K562 (cell line): ENCODE measurements around the gene DIPK1A.

Experiments
- CHD2 ChIP-seq: IDR thresholded peaks from 2 replicates; pipeline ENCODE4 v1.6.1; 2011; ENCODE audit warnings: low read depth, low read length
- FOS ChIP-seq: IDR thresholded peaks from 3 replicates; pipeline ENCODE4 v1.6.1; 2011; ENCODE audit not compliant: insufficient read length; ENCODE audit errors: extremely low read depth
- FOXM1 ChIP-seq, 2 experiments: fragments of 450-650 bp in 1 of 2; sonication (generic) in 1 of 2; formaldehyde crosslinking in 1 of 2; IDR thresholded peaks; 2 replicates each; pipeline versions ENCODE4 v1.6.1 to v1.9.0; 2017 to 2022; ENCODE audit warnings: low read depth in 2 of 2, mild to moderate bottlenecking in 2 of 2, missing genetic modification reagents in 1 of 2, moderate library complexity in 1 of 2
- HDGF ChIP-seq: fragments of 450-650 bp; IDR thresholded peaks from 2 replicates; pipeline ENCODE4 v1.6.1; 2016
- NFE2 ChIP-seq: IDR thresholded peaks from 2 replicates; pipeline ENCODE4 v1.6.1; 2014; ENCODE audit warnings: antibody characterized with exemption, low read depth
- SMAD3 ChIP-seq: fragments of 450-650 bp; formaldehyde crosslinking; conservative IDR thresholded peaks from 2 replicates; pipeline ENCODE4 v1.4.0; 2020; ENCODE audit warnings: mild to moderate bottlenecking
- SRSF1 ChIP-seq: fragments of 200-400 bp; formaldehyde crosslinking; IDR thresholded peaks from 2 replicates; pipeline ENCODE4 v1.6.1; 2017; ENCODE audit warnings: mild to moderate bottlenecking, low read depth, low read length, moderate library complexity
- ZBTB7A ChIP-seq: IDR thresholded peaks from 2 replicates; pipeline ENCODE4 v1.6.1; 2011; ENCODE audit warnings: low read depth, mild to moderate bottlenecking, low read length, moderate library complexity, borderline replicate concordance; ENCODE audit not compliant: control insufficient read depth
- TF ChIP-seq, protein P1 (sequence below): sonication (generic); formaldehyde crosslinking; IDR thresholded peaks from 2 replicates; pipeline ENCODE4 v1.5.0; 2020; ENCODE audit warnings: missing genetic modification reagents
- TF ChIP-seq, protein P2 (sequence below): sonication (generic); formaldehyde crosslinking; IDR thresholded peaks from 2 replicates; pipeline ENCODE4 v1.9.0; 2022; ENCODE audit warnings: mild to moderate bottlenecking, missing genetic modification reagents
- TF ChIP-seq, protein P3 (sequence below): fragments of 250-450 bp; sonication (Bioruptor Pico); IDR thresholded peaks from 2 replicates; pipeline ENCODE4 v1.8.0; 2021; ENCODE audit warnings: borderline replicate concordance, mild to moderate bottlenecking, moderate library complexity; ENCODE audit not compliant: poor library complexity, severe bottlenecking

DNA sequence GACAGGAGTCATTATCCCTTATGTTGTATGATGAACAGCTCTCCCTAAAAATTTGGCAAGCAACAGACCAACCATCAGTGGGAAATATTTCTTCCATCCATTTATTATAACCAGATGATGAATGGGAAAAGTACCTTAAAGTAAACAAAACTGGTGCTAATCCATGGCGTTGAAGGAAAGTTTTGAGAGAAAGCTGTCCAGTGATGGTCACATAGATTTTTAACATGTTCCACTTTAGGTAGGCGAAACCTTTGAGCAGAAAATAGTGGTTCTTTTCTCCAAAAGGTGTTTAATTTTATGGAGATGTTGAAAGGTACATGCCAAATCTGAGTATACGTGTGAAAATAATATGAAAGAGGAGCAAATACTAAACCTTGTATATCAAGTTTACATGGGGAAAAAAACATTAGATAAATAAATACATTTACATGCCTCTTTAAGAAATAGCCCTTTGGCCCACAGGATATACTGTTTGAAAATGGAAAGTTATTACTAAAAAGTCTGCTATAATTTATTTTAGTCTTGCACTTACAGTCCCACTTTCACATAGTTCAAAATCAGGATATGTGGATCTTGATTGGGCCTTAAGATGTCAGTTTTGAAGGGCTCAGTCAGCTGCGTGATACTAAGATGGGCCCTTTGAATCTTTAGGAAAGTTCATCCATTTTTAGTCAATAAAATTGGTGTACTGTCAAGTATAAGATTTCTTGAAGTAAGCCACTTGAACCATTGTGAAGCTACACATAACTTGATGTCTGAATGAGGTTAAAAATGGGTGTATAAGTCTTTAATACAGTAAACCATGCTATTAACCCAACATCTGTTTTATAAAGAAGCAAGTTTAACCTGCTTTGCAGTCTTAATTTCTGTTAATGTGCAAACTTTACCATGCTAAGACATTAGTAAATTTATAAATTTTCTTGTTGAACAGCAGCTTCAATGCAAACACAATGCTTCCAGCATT, 118.9 kb downstream of the DIPK1A start:
- TF ChIP-seq CHD2: no peak
- TF ChIP-seq HDGF: no peak
- TF ChIP-seq, protein P1, sequence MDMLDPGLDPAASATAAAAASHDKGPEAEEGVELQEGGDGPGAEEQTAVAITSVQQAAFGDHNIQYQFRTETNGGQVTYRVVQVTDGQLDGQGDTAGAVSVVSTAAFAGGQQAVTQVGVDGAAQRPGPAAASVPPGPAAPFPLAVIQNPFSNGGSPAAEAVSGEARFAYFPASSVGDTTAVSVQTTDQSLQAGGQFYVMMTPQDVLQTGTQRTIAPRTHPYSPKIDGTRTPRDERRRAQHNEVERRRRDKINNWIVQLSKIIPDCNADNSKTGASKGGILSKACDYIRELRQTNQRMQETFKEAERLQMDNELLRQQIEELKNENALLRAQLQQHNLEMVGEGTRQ (CRISPR knock-in tag): no peak
- TF ChIP-seq NFE2: no peak
- TF ChIP-seq SRSF1: no peak
- no peak for TF ChIP-seq FOXM1 (IDR thresholded peaks at IDR 0.05; ENCODE audit: low read depth)
- TF ChIP-seq FOXM1 (CRISPR knock-in tag; IDR thresholded peaks at IDR 0.05; ENCODE audit: low read depth): no peak
- TF ChIP-seq, protein P2, sequence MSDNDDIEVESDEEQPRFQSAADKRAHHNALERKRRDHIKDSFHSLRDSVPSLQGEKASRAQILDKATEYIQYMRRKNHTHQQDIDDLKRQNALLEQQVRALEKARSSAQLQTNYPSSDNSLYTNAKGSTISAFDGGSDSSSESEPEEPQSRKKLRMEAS (CRISPR knock-in tag): no peak
- TF ChIP-seq, protein P3, sequence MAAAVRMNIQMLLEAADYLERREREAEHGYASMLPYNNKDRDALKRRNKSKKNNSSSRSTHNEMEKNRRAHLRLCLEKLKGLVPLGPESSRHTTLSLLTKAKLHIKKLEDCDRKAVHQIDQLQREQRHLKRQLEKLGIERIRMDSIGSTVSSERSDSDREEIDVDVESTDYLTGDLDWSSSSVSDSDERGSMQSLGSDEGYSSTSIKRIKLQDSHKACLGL: no peak
- TF ChIP-seq FOS: no peak
- no peak for TF ChIP-seq ZBTB7A
- TF ChIP-seq SMAD3 (CRISPR knock-in tag): no peak
